SK-N-DZ (cell line): Measurements from ENCODE around the gene SERTAD2.

Experiments used
- DNase-seq: peaks from one replicate; pipeline ENCODE4 v3.0.0-alpha.2; 2015; ENCODE audit warnings: low spot score

The SERTAD2 gene

GRCh38 chr2:64586054-64586453, 67.7 kb downstream of the SERTAD2 start:
- no peak for DNase-seq

GRCh38 chr2:64582774-64583340, 70.9 kb downstream of the SERTAD2 start:
- no peak for DNase-seq

GRCh38 chr2:64581777-64582539, 71.8 kb downstream of the SERTAD2 start:
- DNase-seq: no peak
